ENCODE measurements around the gene RGS3. TPM values are rescaled to one million over a fixed set of nuclear protein-coding genes. Genes with fewer than 3 reads are reported as not detected.

Gene RGS3
- total RNA-seq, 1 donor from 2014 or later: 18.9 TPM

DNA sequence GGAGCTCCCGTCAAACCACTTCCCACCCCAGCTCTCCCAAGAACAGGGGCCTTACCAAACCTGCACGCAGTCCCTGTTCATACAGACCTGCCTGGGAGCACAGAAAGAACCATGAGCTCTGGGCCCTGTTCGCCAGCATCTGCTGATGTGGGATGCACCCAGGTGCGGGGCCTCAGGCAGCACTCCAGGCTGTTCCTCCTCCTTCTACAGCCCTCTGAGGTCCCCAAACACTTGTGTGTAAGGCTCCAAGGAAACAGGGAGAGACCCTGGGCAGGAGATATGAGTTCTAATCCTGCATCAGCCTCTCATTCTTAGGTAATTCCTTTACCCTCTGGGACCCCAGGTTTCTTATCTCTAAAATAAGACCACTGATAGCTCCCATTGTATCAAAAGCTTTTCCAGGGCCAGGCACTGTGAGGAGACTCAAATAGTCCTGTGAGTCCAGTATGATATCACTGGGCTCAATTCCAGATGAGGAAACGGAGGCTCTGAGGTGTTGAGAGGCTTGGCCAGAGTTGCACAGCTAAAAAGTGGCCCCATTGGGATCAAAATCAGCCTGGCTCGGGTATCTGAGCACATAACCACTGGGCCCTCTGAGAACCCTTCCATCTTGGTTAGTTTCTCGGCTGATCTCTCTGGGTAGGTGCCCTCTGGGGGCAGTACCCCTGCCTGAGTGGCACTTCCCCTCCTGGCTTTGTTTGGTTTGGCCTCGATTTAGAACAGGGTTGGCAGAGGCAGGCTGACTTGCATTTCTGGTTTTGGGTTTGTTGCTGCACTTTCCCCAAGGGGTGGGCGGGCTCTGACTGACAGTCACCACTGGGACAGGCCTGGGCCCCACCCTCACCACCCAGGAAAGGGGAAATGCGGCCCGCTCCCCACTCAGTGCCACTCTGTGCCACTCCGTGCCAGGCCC lies 116.8 kb downstream of the RGS3 start:
- peak overlapping the region; percentile 38 for H3K27ac Mint-ChIP-seq (ENCODE audit: unreplicated experiment)
- TF ChIP-seq, protein P1, sequence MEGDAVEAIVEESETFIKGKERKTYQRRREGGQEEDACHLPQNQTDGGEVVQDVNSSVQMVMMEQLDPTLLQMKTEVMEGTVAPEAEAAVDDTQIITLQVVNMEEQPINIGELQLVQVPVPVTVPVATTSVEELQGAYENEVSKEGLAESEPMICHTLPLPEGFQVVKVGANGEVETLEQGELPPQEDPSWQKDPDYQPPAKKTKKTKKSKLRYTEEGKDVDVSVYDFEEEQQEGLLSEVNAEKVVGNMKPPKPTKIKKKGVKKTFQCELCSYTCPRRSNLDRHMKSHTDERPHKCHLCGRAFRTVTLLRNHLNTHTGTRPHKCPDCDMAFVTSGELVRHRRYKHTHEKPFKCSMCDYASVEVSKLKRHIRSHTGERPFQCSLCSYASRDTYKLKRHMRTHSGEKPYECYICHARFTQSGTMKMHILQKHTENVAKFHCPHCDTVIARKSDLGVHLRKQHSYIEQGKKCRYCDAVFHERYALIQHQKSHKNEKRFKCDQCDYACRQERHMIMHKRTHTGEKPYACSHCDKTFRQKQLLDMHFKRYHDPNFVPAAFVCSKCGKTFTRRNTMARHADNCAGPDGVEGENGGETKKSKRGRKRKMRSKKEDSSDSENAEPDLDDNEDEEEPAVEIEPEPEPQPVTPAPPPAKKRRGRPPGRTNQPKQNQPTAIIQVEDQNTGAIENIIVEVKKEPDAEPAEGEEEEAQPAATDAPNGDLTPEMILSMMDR (IDR thresholded peaks at IDR 0.05; ENCODE audit: partially characterized antibody, unreplicated experiment): no peak
- no peak for DNase-seq
- no peak overlapping the region for H3K4me3 Mint-ChIP-seq (ENCODE audit: unreplicated experiment)
- H3K4me1 Mint-ChIP-seq (ENCODE audit: low read depth, unreplicated experiment): peaks cover 20% of the 10 kb centered on the region
- H3K36me3 Mint-ChIP-seq (ENCODE audit: unreplicated experiment): no peaks in the 10 kb centered on the region
- peaks cover 12% of the 10 kb centered on the region for H3K9me3 Mint-ChIP-seq (ENCODE audit: unreplicated experiment)
- H3K27me3 Mint-ChIP-seq (ENCODE audit: unreplicated experiment): peaks cover 21% of the 10 kb centered on the region

DNA sequence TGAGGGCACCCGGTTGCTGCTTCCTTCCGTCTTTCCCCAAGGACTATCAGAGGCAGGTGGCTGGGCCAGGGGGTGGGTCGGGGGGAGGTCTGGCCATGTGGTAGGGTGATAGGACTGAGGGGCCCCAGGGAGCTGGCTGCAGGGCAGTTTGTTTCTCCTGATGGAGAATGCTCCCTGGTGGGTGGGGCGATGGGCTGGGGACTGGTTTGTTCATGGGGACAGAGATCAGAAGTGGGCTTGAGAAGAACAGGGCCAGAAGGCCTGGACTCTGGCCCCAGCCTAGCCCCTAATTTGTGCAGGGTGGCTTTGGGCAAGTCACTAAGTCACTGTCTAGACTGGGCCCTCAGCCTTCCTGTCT lies 117.4 kb downstream of the RGS3 start:
- TF ChIP-seq, protein P1 (IDR thresholded peaks at IDR 0.05; ENCODE audit: partially characterized antibody, unreplicated experiment): no peak
- Mint-ChIP-seq H3K4me3 (ENCODE audit: unreplicated experiment) (no peak overlapping the region), H3K27ac (ENCODE audit: unreplicated experiment) (no peak overlapping the region), H3K36me3 (ENCODE audit: unreplicated experiment) (no peaks in the 10 kb centered on the region), H3K9me3 (ENCODE audit: unreplicated experiment) (peaks cover 10% of the 10 kb centered on the region), H3K27me3 (ENCODE audit: unreplicated experiment) (peaks cover 19% of the 10 kb centered on the region), H3K4me1 (ENCODE audit: low read depth, unreplicated experiment) (peaks cover 20% of the 10 kb centered on the region)
- DNase-seq: no peak

DNA sequence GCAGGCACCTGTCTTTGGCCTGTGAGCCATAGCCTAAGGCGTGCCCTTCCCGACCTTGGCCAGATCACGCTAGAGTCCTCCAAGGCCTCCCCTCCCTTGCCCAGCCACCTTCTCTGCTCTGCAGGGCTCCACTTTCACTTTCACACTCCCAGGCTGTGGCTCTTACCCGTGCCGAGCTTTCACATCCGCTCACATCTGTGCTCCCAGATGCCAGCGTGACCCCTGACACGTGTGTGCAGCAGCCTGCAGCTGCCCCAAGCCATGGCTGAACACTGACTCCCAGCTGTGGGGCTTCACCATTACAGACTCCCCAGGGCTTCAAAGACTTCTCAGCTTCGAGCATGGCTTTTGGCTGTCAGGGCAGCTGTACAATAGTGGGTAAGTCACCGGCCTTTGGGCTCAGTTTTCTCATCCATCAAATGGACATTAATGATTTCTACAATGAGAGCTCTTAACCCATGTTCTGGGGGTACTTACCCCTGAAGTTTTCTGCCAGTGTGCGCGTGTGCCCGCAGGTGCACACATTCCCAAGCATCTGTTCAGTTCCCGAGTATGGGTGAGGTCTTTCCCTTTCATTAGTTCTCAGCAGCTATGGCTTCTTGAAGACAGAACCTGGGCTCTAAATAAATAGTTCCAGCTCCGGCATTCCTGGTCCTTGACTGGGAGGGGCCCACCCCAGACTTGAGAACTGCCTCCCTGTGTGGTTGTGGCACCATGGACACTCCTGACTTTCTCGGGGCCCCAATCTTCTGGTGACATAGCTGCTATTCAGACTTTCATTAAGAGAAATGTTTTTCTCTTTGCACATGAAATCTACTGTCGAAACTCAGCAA lies 118.6 kb downstream of the RGS3 start:
- peaks cover 19% of the 10 kb centered on the region for H3K27me3 Mint-ChIP-seq (ENCODE audit: unreplicated experiment)
- TF ChIP-seq, protein P1 (IDR thresholded peaks at IDR 0.05; ENCODE audit: partially characterized antibody, unreplicated experiment): no peak
- H3K4me3 Mint-ChIP-seq (ENCODE audit: unreplicated experiment): no peak overlapping the region
- H3K4me1 Mint-ChIP-seq (ENCODE audit: low read depth, unreplicated experiment): peaks cover 20% of the 10 kb centered on the region
- no peaks in the 10 kb centered on the region for H3K36me3 Mint-ChIP-seq (ENCODE audit: unreplicated experiment)
- H3K9me3 Mint-ChIP-seq (ENCODE audit: unreplicated experiment): peaks cover 9% of the 10 kb centered on the region
- peak; percentile 70 for DNase-seq
- peak overlapping the region; percentile 79 for H3K27ac Mint-ChIP-seq (ENCODE audit: unreplicated experiment)

DNA sequence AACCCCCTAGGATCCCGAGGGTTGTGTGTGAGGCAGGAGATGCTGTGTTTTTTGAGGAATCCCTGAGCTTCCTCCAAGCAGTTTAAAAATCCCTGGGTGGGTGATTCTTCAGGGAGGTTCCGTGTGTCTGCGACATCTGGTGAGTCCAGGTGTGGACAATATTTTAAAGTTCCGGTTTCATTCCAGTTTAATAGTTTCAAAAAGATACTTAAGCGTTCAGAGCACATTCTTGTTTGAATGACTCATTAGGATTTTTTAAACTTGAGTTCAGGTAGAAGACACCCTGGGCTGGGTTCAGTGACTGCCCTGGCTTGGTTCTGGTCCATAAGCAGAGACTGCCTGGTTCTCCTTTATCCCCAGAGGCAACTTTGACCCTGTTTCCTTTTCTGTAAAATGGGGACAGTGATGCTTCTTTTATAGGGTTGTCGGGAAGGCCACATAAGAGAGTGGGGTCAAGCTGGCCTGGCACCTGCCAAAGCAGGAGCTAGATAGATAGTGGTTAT lies 119.2 kb downstream of the RGS3 start:
- no peak overlapping the region for H3K27ac Mint-ChIP-seq (ENCODE audit: unreplicated experiment)
- H3K27me3 Mint-ChIP-seq (ENCODE audit: unreplicated experiment): peaks cover 22% of the 10 kb centered on the region
- peaks cover 22% of the 10 kb centered on the region for H3K4me1 Mint-ChIP-seq (ENCODE audit: low read depth, unreplicated experiment)
- H3K36me3 Mint-ChIP-seq (ENCODE audit: unreplicated experiment): no peaks in the 10 kb centered on the region
- no peak for DNase-seq
- H3K9me3 Mint-ChIP-seq (ENCODE audit: unreplicated experiment): peaks cover 5% of the 10 kb centered on the region
- no peak overlapping the region for H3K4me3 Mint-ChIP-seq (ENCODE audit: unreplicated experiment)
- TF ChIP-seq, protein P1 (IDR thresholded peaks at IDR 0.05; ENCODE audit: partially characterized antibody, unreplicated experiment): no peak
